Head of caudate nucleus (tissue), 42 donors: Measurements from ENCODE around the gene TMED3.
"Not testable (repeated sequence)": the region's sequence is repeated elsewhere in the genome, so short reads cannot be mapped to it uniquely, and the experiment has no call there.

Source experiments
- DNase-seq, 42 donors: peaks; one replicate each; pipeline versions ENCODE4 v3.0.0 to v3.0.0-alpha.2; 2020 to 2021; ENCODE audit warnings: mixed read lengths in 7 of 42
- intact Hi-C: fragments of 100-400 bp; cut with DNase I; formaldehyde crosslinking; loops from one replicate; pipeline ENCODE4 v1.15.0; 2022

Gene TMED3

DNA sequence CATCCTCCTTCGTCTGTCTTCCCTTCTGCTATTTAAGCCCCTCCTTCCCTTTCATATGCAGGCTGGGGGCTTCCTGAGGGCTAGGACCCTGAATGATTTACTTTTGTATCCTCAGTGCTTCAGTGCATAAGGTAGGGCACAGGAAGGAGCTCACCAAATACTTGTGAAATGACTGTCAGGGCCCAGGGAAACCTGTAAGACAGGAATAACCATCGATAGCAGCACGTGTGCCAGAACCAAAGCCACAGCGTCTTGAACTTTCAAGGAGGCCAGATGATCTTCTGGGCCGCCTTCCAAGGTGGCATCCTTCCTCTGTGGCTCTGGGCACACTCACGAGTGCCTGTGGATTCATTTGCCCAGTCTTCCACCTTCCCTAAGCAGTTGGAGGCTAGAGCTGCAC, 3.9 kb downstream of the TMED3 start:
- intact Hi-C loops = no loop called here
- DNase-seq = no peak

DNA sequence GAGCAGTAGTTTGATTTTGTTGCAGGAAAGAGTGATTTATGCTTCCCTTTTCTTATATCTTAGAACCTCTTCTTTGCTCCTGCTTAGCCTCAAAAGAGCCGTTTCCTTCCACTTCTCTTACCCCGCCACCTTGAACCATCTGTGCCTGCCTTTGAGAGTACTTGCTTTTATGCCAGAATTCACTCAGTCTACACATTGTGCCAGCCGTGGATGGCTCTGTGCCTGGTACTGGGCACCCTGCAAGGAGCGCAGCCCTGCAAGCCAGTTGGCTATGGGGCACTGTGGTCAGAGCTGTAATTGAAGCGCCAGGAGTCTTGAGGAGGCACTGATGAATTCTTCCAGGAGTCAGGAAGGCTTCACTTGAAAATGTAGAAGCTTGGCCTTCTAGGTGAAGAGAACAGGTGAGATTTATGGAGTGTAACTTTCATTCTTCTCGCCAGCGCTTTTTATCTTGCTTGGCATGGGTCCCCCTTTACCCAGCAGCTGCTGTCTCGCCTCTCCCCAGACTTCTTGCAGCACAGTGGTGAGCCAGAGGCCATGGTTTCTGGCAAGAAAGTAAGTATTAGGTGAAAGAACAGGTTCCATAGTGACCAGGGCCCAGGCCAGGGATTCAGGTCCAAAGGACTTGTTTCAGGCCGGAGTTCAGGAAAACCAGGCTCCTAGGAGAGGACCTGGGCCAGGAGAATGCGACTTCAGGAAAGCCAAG, 4.9 kb downstream of the TMED3 start:
- intact Hi-C loops = no loop called here
- peak in 37 of 42 donors; percentile 11 to 71 (median 44) for DNase-seq

DNA sequence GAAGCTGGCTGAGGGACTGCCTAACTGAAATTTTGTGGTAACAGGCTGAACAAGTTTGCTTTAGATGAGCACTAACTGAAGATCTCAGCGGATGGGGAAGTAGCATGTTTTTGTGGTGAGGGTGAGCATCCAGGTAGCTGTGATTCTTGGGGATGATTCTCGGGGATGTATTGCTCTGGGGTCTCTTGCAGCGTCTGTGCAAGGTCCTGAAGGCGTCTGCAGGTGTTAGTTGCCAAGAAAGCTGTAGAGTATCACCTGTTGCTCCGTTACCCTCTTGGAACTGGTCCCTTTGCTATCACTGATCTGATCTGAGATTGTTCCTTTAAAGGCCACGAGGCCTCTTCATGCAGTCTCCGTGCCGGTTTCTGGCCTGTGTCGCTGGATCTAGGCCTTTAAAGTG, 6.0 kb downstream of the TMED3 start:
- intact Hi-C loops = no loop called here
- DNase-seq = no peak

DNA sequence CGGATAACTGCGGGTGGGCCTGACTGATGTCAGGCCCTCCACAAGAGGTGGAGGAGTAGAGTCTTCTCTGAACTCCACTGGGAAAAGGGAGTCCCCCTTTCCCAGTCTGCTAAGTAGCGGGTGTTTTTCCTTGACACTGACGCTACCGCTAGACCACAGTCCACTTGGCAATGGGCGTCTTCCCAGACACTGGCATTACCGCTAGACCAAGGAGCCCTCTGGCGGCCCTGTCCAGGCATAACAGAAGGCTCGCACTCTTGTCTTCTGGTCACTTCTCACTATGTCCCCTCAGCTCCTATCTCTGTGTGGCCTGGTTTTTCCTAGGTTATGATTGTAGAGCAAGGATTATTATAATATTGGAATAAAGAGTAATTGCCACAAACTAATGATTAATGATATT, 9.1 kb downstream of the TMED3 start:
- intact Hi-C loops = not testable (repeated sequence)

DNA sequence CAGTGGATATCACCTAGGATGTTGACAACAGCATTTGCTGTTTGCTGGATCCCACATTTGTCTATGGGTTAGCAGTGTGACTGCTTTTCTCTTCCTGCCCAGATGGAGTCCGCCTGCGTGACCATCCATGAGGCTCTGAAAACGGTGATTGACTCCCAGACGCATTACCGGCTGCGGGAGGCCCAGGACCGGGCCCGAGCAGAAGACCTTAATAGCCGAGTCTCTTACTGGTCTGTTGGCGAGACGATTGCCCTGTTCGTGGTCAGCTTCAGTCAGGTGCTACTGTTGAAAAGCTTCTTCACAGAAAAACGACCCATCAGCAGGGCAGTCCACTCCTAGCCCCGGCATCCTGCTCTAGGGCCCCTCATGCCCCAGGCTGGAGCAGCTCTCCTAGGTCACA, 11.0 kb downstream of the TMED3 start:
- intact Hi-C loops = no loop called here
- DNase-seq = no peak

More for the DNA sequence above, 9.1 kb downstream of the TMED3 start:
- not testable (repeated sequence) for DNase-seq

DNA sequence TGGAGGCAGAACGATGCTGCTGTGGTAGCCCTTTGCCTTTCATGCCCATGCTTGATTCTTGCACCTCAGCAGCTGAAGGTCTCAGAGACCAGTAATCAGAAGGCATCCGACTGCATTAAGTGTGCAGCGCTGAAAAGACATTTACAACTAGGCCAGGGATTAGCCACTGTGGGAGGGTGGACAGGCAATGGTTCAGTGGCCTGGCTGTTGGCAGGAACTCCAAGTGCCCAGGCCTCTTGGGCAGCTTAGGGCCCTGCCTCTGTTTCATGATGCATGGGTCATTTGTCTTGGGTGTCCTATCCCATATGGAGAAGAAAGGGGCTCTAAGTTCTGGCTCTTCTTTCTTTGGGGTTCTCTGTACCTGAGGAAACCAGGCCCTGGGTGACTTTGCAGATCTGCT, 11.4 kb downstream of the TMED3 start:
- no peak for DNase-seq
- intact Hi-C loops = no loop called here

DNA sequence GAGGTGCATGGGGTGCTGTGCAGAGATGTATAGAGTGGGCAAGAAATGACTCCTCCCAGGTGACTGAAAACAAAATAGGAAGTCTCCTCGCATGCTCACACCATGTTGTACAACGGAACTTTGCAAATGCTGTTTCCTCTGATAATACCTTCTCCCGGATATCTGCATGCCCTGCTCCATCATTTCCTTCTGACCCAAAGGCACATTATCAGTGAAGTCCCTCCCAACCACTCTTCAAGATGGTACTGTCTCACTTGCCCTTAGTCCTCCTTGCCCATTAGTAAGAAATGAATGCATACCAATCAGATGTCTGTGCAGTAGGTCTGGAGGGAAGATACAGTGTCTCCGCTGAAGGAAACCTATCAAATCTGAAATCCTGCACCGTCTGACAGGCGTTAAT, 12.0 kb downstream of the TMED3 start:
- intact Hi-C loops = no loop called here
- DNase-seq = no peak

DNA sequence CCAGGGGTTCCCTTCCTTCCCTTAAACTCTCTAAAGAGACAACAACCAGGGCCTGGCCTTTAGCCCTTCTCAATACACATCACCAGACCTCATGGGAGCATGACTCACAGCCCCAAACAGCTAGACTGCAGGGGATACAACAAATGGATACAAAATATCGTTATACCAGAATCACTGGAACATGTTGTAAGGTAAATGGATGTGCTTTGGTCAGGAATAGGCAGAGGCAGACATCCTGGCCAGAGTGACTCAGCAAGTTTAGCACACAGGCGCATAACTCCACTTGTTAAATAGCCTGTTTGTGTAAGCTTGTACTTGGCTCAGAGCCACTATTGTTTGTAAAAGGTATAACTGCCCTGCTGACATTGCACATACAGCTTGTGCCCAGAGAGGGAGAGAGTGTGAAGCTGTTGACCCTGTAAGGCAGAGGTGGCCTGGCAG, 18.3 kb downstream of the TMED3 start:
- intact Hi-C loops = no loop called here
- DNase-seq = no peak

DNA sequence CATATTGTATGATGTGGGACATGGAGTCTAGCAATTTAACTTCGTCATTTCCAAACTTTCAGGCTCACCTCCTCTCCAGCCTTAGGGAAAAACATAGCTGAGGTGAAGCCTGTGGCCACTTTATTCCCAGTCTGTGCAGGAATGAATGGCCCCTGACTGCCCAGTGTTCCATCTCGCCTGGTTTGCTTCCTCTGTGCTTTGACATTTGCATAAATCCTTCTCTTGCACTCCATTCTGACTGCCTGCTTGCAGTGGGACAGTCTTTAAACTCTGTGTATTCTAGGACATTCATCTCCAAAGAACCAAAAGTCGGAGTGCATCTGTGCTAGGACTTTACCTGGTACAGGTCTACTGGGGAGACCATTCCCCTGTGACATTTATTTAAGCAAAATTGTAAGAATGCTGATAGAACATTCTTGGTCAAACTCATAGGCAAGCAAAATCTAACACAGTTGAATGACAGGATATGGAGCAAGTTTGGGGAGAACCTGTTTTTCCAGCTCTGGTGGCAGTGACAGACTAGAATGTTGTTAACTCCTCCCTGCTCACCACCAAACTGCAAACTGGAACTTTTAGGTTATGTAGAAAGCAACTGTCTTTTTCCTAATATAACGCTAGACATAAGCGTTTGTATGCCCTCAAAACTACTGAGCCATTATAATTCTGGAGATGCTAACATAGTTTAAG, 22.1 kb downstream of the TMED3 start:
- intact Hi-C loops = no loop called here
- DNase-seq = no peak

DNA sequence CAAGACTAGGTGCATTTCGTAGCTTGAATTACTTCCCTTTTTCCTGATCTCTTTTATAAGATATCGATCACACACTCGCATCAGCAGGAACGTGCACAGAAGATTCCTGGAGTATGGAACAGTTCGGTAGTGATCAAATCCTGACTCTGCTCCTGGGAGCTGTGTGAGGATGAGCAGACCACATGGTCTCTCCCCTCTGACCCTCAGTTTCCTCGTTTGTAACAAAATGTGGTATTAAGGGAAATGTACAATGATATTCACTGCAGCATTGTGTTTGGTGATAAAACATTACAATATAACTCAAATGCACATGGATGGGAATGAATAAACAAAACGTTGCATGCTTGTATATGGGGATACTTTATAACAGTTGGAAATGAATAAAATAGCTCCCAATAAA, 26.7 kb downstream of the TMED3 start:
- intact Hi-C loops = no loop called here
- no peak for DNase-seq

DNA sequence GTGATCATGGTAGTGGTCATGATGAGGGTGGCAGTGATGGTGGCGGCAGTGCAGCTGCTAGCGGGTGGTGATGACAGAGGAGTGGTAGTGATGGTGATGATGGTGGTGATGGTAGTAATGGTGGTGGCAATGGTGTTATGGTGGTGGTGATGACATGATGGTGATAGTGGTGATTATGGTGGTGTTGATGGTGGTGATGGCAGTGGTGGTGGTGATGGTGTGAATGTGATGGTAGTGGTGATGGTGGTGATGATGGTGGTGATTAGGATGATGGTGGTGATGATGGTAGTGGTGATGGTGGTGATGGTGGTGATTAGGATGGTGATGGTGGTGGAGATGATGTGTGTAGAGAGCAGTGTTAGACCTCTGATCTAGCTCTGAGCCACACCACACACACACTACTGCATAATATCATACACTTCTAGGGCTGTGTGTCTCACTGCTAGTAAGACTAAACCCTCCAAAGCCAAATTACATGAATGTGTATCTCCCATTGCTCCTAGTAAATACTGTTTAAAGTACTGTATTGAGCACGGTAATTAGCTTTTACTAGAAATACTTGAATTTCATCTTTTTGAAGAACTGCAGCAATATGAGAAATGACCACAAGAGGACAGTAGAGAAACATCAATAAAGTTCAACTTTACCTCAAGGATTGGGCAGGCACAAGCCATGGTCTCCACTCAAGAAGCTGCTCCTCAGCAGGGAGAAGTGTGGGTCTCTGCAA, 28.8 kb downstream of the TMED3 start:
- intact Hi-C loops = no loop called here
- DNase-seq = peak in 12 of 42 donors; percentile 4 to 45 (median 14)

DNA sequence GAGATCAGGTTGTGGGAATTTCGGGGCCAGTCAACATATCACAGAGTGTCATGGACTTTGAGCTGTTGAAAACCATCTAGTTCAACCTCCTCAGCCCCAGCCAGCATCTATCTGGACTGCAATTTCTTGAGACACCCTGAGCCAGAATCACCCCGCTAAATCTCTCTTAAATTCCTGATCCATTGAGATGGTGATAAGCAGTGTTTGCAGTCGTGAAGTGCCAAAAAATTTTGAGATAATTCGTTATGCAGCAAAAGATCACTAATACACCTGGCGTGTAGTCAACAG, 29.3 kb downstream of the TMED3 start:
- no peak for DNase-seq
- intact Hi-C loops = no loop called here

DNA sequence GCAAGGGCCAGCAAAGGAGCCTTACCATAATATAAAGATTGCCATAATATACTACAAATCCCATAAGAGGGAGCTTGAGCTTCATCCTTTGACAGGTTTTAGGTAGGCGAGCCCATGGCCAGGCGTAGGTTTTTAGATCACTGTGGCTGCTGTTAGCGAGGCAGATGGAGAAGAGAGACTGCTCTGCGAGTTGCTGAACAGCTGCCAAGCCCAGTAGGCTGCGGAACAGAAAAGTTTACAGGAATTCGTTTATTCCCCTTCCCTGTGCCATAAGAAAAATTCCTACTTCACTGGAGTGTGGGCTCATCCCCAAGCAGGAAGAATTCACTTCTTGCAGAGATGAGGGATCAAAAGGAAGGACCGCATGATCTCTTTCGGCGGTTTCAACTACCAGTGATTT, 30.5 kb downstream of the TMED3 start:
- peak in 5 of 42 donors; percentile 2 to 44 (median 18) for DNase-seq
- intact Hi-C loops = no loop called here

DNA sequence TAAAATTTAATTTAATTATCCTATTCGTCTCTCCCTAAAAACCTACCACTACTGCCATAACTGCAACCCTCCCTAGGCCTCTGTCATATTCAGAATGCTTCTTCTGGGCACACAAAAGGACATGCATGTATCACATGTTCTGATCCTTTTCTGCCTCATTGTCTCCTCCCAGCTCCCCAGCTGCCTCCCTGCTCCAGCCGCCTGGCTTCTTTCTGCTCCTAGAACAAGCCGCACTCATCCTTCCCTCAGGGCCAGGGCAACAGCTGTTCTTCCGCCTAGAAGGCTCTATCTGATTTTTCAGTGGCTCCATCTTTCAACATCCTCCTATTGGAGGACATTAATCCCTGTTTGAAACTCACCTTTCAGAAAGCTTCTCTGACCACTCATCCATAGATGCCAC, 38.6 kb downstream of the TMED3 start:
- intact Hi-C loops = no loop called here
- no peak for DNase-seq

DNA sequence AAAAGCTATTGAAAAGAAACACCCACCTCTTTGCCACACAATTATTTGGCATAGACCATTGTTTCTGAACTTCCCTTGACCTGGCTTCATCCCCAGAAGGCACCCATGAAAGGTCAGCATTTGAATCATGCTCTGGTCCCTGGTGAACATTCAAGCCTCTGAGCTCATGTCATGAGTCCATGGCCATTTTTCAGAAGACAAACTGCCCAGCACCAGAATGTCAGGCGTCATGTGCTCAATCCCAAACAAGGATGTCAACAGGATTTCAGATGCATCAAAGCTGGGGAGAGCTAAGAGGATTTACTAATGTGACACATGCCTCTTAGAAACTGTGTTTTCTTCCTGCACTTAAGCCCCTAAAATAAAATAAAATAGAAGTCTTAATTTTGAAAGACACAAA, 41.3 kb downstream of the TMED3 start:
- DNase-seq = no peak
- intact Hi-C loops = no loop called here

DNA sequence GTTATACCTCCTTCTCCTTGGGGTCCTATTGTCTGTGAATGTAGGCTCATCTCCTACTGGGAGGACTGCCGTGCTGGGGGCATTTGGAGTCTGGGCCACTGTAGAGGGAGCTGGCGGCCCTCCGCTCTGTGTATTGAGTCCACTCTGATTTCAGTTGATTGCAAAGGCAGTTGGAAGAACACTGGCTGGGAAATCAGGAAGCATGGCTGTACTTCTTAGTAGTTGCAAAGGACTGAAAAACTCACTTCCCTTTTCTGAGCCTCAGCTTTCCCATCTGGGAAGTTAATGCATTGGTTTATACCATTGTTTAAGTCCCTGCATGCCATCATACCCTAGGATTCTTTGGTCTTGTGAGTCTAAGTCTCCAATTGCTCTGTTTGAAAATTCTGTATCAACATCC, 46.7 kb downstream of the TMED3 start:
- intact Hi-C loops = no loop called here
- DNase-seq = no peak

DNA sequence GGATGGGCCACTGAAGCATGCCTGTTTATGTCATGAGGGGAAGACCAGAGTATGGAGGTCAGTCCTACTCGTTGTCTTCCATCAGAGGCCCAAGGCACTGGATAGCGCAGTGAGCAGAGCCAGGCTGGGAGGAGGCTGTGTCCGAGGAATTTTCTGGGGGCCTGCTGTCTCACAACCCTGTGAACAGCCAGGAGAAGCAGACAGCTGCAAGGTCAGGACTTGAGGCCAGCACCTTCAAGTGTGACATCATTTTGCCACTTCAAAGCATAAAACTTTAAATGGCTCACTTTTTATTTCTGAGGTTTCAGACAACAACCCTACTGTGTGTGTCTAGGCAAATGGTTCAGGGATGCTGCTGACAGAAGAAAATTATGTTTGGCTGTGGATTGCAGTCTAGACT, 47.2 kb downstream of the TMED3 start:
- no peak for DNase-seq
- intact Hi-C loops = no loop called here

DNA sequence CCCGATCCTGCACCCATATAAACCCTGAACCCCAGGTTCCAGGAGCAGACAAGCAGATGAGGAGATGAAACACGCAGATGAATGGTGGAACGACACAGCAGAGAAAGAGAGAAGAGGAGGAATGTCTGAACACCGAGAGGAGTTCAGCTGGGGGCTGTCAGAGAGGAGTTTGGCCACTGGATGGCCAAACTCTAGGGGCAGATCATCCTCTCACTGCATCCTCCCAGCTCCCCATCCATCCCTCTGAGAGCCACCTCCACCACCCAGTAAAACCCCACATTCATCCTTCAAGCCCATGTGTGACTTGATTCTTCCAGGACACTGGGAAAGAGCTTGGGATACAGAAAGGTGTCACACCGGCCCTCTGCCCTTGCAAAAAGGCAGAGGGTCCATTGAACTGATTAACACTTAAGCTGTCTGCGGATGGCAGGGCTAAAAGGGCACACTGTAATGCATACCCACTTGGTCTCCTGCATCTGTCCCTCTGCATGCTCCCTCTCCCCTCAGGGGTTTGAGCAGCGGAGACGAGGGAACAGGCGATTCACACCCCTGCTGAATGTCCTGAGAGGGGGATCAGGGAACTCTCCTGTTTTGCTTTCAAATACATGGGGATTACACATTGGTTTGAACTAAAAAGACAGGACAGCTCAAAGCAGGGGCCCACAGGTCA, 53.8 kb downstream of the TMED3 start:
- no peak for DNase-seq
- intact Hi-C loops = no loop called here

DNA sequence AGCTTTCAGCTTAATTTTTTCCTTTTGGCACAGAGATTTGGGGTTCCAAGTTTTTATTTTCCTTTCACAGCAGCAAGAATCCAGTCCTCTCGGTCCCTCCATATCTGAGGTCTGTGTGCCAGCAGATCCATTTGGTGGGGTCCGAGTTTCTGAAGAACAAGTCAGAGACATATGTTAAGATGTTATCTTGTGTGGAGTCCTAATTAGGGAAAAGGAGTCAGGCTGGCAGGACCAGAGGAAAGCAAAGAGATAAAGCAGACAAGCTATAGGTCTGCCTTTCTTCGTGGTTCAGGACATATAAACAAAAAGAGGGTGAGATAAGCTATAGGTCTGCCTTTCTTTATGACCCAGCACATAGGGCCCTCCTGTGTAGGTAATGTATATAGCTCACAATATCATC, 54.9 kb downstream of the TMED3 start:
- intact Hi-C loops = no loop called here
- no peak for DNase-seq

DNA sequence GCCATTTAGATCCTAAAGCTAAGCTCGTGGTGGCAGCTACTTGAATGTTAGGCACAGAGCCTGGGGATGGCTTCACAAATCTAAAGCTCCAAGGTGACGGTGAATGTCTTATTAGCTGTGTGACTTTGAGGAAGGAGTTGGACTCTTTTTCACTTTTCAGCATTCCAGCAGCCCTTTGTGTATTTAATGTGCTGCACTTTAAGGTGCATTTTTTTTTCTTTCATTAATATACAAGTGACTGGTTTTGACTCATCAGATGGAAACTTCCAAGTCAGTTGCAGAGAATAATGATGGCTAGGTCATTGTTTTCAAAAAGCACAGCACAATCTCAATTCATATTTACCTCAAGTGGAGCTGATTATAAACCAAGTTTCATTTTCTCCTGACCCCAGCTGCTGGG, 55.8 kb downstream of the TMED3 start:
- no peak for DNase-seq
- intact Hi-C loops = no loop called here
